IPS-18c (cell line): ENCODE data around the gene HOXA11.

Experiments
- H3K4me3 ChIP-seq: 2 replicates; pipeline ENCODE4 v1.7.0; 2013; ENCODE audit warnings: low read depth, mild to moderate bottlenecking, low read length, moderate library complexity; ENCODE audit not compliant: insufficient read depth
- H3K9me3 ChIP-seq: one replicate; pipeline ENCODE4 v1.6.1; 2013; ENCODE audit warnings: mild to moderate bottlenecking, low read length, moderate library complexity; ENCODE audit not compliant: control insufficient read depth, insufficient read depth

HOXA11 gene

DNA sequence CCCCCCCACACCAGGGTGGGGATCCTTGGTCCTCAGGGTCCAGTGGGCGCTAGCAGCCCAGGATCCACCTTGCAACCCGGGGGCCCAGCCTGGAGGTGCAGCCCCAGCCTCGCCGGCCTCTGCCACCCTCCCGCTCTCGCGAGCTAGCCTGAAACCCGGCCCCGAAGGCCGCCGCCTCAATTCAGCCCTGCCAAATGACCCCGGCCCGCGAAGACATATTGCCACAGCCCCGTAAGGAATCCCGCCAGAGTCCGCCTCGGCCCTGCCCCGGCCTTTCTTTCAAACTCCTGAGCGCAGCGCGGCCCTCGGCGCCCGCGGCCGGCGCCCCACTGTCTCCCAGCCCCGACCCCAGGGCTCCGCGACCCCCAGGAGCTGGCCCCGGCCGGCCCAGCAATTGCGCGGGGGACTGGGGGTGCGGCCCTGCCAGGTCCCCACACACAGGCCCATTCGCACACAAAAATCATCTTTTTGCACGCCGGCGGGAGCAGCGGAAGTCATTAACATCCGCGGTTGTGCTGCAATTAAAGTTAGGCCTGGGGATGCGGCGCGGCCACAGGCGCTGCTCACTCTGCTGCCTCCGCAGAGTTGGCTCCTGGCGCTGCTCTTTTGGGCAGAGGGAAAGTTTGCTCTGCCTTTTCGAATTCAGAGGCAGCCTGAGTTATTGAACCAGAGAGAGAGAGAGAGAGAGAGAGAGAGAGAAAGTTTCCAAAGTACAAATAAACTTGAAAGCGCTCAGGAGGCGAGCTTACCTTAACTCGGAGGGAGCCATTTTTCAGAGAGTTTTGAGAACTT lies 45.5 kb downstream of the HOXA11 start:
- Histone ChIP-seq H3K9me3 (peaks cover 5% of the 10 kb centered on the region), H3K4me3 (no peak overlapping the region)

DNA sequence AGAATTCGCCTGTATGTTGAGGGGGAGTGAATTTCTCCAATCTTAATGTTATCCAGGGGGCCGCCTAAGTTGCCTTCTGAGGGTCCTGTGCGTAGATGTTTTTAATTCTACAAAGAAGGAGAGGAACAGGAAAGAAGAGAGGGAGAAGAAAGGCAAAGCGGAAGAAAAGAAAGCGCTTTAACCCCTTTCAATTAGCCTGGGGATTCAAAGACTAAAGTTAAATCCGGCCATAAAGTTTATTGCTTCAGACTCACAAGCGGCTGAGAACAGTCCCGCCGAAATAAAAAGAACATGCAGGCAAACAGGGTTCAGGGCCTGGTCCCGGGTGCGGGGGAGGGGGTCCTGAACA lies 46.1 kb downstream of the HOXA11 start:
- H3K9me3 ChIP-seq: peaks cover 5% of the 10 kb centered on the region
- no peak overlapping the region for H3K4me3 ChIP-seq

DNA sequence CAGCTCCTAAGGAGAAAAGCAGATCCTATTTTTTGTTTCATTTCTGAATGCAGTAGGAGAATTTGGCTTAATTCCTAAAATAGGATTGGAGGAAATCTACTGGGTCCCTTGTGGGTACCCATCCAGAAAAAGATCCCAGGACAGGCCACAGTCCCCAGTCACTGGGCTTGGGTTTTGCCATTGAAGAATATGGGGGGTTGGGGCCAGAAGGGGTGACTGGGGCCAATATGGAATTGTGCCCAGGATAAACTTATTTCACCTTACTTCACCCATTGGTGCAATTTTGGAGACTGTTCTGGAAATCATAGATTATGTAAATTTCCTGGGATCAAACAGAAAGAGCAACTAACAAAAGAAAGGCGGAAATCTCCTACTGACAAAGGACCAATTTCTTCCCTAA lies 46.6 kb downstream of the HOXA11 start:
- Histone ChIP-seq H3K4me3 (no peak overlapping the region), H3K9me3 (peaks cover 5% of the 10 kb centered on the region)

GRCh38 chr7:27137640-27138315 lies 47.3 kb downstream of the HOXA11 start:
- Histone ChIP-seq H3K4me3 (no peak overlapping the region), H3K9me3 (no peaks in the 10 kb centered on the region)

GRCh38 chr7:27134392-27134791 lies 50.6 kb downstream of the HOXA11 start:
- no peak overlapping the region for H3K4me3 ChIP-seq
- no peaks in the 10 kb centered on the region for H3K9me3 ChIP-seq

DNA sequence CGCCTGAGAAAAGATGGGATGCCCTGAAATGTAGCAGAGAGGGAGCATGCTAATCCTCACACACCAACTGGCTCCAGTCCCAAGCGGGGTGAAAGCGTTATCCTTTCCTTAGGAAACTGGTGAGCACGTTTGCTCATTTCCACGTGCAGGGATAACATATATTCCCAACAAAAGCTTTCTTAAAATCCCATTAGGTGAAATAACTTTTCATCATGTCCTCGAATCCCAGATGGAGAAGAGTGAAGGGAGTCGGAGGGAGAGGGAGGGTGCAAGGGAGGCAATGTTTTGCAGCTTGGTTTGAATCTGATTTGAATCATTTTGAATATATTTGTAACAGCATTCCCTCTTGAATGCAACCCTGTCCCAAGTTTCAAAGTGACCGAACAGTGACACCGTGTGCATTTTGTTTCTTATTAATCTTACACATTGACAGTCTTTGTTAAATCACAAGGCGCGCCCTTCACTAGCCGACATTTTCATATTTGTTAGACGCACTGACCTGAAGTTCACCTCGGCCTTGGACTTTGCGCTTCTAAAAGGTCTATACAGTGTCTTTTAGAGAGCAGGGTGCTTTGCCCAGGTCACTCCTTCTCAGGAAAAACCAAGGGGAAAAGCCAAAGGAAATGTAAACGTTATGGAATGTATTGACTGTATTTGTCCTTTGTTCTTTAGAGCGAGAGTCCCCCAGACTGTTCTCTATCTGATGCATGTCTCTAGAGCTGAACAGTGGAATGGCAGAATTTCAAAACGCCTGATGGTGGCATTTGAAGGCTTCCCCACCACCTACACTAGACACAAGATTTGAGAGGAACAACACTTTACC lies 51.4 kb downstream of the HOXA11 start:
- Histone ChIP-seq H3K4me3 (no peak overlapping the region), H3K9me3 (no peaks in the 10 kb centered on the region)

DNA sequence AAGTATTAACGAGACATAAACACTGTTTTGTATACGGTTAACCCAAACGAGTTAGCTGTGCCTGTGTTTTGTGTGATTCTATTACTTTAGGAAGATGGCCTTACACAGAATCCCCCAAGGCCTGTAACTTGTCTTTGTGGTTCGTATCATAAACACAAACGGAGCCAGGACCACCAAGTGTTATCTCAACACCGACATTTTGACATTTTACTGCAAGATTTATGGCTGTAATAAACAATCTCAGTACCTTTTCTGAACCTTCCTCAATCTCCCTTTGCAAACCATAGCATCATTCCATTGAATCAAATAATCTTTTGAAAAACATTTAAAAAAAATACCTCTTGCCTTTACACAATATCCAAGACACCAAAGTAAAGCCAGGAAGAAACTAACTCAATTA lies 52.1 kb downstream of the HOXA11 start:
- Histone ChIP-seq H3K4me3 (no peak overlapping the region), H3K9me3 (no peaks in the 10 kb centered on the region)

GRCh38 chr7:27132214-27132613 lies 52.8 kb downstream of the HOXA11 start:
- H3K4me3 ChIP-seq: no peak overlapping the region

GRCh38 chr7:27131390-27131819 lies 53.6 kb downstream of the HOXA11 start:
- Histone ChIP-seq H3K9me3 (no peaks in the 10 kb centered on the region), H3K4me3 (no peak overlapping the region)

More at GRCh38 chr7:27132214-27132613, 52.8 kb downstream of the HOXA11 start:
- no peaks in the 10 kb centered on the region for H3K9me3 ChIP-seq
